C4-2B (cell line): ENCODE data around the gene ZNF33B.
"Not testable (repeated sequence)": the region's sequence is repeated elsewhere in the genome, so short reads cannot be mapped to it uniquely, and the experiment has no call there.

Experiments used
- H3K27ac ChIP-seq: fragments of 450-650 bp; 2 replicates; pipeline ENCODE4 v1.5.1; 2017
- CTCF ChIP-seq: fragments of 450-650 bp; conservative IDR thresholded peaks from 2 replicates; pipeline ENCODE4 v1.5.1; 2017; ENCODE audit warnings: mild to moderate bottlenecking
- ZFX ChIP-seq: fragments of 450-650 bp; IDR thresholded peaks from 2 replicates; pipeline ENCODE4 v1.6.1; 2017

ZNF33B gene

GRCh38 chr10:42638055-42638820 is at the start of gene ZNF33B:
ZNF33B (minus strand) TSS chr10:42638570; CDS start chr10:42636928, 1,642 bp downstream.
- H3K27ac ChIP-seq: peak within 1 kb of the TSS; percentile 93
- TF ChIP-seq CTCF (no peak), ZFX (peak; percentile 15; the same call in 1 of the 2 replicates)

- TF ChIP-seq CTCF: no peak
- no peak for TF ChIP-seq ZFX
- H3K27ac ChIP-seq: no peak overlapping the region
Measured at GRCh38 chr10:42684517-42684916, 46.1 kb upstream of the ZNF33B start.

GRCh38 chr10:42680267-42680666 is 41.9 kb upstream of the ZNF33B start:
- no peak overlapping the region for H3K27ac ChIP-seq
- TF ChIP-seq ZFX (no peak), CTCF (no peak)

- H3K27ac ChIP-seq: not testable (repeated sequence)
Measured at GRCh38 chr10:42665181-42665979, 27.0 kb upstream of the ZNF33B start.

- no peak for TF ChIP-seq CTCF
- H3K27ac ChIP-seq: no peak overlapping the region
Measured at GRCh38 chr10:42654419-42654818, 16.0 kb upstream of the ZNF33B start.

- TF ChIP-seq ZFX (no peak), CTCF (no peak)
- H3K27ac ChIP-seq: no peak overlapping the region
Measured at GRCh38 chr10:42652858-42653257, 14.5 kb upstream of the ZNF33B start.

GRCh38 chr10:42650374-42650773 is 12.0 kb upstream of the ZNF33B start:
- TF ChIP-seq ZFX (no peak), CTCF (no peak)
- no peak overlapping the region for H3K27ac ChIP-seq
